Measurements from ENCODE around the gene RMP24.

RMP24 gene

DNA sequence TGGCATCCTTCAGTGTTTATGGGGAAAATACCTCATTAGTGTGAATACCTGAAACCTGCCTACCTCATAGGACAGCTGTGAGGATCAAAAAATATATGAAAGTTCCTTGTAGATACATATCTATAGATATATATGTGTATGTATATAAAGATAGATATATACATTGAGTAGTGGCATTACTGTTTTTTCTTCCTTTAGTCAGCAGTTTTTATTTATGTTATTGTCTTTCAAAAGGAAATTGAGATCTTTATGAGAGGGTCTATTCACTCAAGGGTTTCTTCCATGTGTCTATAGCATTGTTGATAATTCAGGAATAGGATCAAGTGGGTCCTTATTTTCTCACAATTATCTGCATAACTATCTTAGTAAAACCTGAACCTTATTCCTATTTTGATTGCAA lies 6.6 kb downstream of the RMP24 start:
- intact Hi-C loops (cut with DNase I) = no loop called here
- ATAC-seq = no peak
- DNase-seq = no peak
- H3K36me3 ChIP-seq = peaks cover 71% of the 10 kb centered on the region
- no peak overlapping the region for H3K4me3 ChIP-seq
- no peaks in the 10 kb centered on the region for H3K27me3 ChIP-seq
- peaks cover 4% of the 10 kb centered on the region for H3K4me1 ChIP-seq
- H3K27ac ChIP-seq = no peak overlapping the region
- no peaks in the 10 kb centered on the region for H3K9me3 ChIP-seq
- TF ChIP-seq, protein P1, sequence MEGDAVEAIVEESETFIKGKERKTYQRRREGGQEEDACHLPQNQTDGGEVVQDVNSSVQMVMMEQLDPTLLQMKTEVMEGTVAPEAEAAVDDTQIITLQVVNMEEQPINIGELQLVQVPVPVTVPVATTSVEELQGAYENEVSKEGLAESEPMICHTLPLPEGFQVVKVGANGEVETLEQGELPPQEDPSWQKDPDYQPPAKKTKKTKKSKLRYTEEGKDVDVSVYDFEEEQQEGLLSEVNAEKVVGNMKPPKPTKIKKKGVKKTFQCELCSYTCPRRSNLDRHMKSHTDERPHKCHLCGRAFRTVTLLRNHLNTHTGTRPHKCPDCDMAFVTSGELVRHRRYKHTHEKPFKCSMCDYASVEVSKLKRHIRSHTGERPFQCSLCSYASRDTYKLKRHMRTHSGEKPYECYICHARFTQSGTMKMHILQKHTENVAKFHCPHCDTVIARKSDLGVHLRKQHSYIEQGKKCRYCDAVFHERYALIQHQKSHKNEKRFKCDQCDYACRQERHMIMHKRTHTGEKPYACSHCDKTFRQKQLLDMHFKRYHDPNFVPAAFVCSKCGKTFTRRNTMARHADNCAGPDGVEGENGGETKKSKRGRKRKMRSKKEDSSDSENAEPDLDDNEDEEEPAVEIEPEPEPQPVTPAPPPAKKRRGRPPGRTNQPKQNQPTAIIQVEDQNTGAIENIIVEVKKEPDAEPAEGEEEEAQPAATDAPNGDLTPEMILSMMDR (IDR thresholded peaks at IDR 0.05) = no peak

DNA sequence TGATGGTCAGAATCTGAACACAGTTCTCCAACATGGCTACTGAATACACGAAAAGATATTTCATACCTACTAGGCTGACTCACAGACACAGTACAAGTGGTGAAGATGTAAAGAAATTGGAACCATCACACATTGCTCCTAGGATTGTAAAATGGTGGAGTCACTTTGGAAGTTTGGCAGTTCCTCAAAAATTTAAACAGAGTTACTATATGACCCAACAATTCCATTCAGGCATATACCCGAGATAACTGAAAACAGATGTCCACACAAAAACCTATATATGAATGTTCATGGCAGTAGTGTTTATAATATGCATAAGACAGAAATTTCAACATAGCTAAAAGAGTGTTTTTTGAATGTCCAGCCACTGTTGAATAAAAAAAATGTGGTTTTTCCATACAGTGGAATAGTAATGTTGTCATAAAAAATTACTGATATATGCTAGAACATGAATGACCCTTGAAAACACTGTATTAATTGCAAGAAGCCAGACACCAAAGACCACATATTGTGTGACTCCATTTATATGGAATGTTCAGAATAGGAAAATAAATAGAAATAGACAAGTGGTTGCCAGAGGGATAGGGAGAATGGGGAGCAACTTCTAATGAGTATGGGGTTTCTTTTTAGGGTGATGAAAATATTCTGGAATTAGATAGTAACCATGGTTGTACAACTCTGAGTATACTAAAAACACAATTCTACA lies 10.1 kb downstream of the RMP24 start:
- peaks cover 39% of the 10 kb centered on the region for H3K36me3 ChIP-seq
- ATAC-seq (no peak), DNase-seq (no peak)
- no peak overlapping the region for H3K27ac ChIP-seq
- no peak overlapping the region for H3K4me3 ChIP-seq
- no peaks in the 10 kb centered on the region for H3K27me3 ChIP-seq
- H3K9me3 ChIP-seq = no peaks in the 10 kb centered on the region
- TF ChIP-seq, protein P1 (IDR thresholded peaks at IDR 0.05) = no peak
- intact Hi-C loops (cut with DNase I) = no loop called here
- no peaks in the 10 kb centered on the region for H3K4me1 ChIP-seq

DNA sequence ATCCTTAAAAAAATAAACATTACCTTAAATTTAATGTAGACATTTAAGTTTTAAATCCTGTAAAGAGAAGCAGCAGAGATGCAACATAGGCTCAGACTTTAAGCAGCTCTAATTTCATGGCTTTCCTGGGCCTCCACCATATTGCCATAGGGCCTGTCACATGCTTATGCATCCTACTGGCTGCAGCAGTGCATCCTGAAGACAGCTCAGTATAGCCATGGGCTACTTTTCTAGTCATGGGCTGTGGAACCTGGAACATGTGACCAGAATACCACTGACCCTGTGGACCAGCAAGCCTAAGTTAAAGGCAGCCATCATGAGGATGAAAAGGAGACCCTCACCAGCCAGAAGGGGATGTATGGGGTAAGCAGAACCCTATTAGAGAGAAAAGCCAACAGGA lies 10.7 kb downstream of the RMP24 start:
- ATAC-seq (no peak), DNase-seq (no peak)
- no peak overlapping the region for H3K27ac ChIP-seq
- no peak overlapping the region for H3K4me3 ChIP-seq
- intact Hi-C loops (cut with DNase I) = no loop called here
- TF ChIP-seq, protein P1 (IDR thresholded peaks at IDR 0.05) = no peak
- H3K27me3 ChIP-seq = no peaks in the 10 kb centered on the region
- H3K36me3 ChIP-seq = peaks cover 33% of the 10 kb centered on the region
- H3K4me1 ChIP-seq = no peaks in the 10 kb centered on the region
- H3K9me3 ChIP-seq = no peaks in the 10 kb centered on the region

DNA sequence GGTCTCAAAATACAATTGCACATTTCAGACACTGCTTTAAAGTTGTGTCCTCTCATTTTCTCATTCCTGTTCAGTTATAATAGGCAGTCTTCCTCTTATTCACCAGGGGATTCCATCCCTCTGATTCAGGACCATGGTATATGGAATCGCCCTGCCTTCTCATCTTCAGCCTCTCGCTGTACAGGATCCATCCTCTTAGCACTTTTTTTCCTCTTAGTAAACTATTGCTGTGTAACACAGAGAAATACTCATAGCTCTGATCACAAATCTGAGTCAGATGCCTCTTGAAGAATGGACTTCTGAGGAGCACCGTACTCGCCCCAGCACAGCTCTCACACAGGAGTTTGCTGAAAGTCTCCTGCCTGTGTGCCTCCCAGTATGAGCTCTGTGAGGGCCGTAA lies 11.3 kb downstream of the RMP24 start:
- DNase-seq (no peak), ATAC-seq (no peak)
- TF ChIP-seq, protein P1 (IDR thresholded peaks at IDR 0.05) = no peak
- Histone ChIP-seq H3K36me3 (peaks cover 32% of the 10 kb centered on the region), H3K4me3 (no peak overlapping the region), H3K27ac (no peak overlapping the region), H3K9me3 (no peaks in the 10 kb centered on the region), H3K27me3 (no peaks in the 10 kb centered on the region), H3K4me1 (no peaks in the 10 kb centered on the region)
- intact Hi-C loops (cut with DNase I) = no loop called here

DNA sequence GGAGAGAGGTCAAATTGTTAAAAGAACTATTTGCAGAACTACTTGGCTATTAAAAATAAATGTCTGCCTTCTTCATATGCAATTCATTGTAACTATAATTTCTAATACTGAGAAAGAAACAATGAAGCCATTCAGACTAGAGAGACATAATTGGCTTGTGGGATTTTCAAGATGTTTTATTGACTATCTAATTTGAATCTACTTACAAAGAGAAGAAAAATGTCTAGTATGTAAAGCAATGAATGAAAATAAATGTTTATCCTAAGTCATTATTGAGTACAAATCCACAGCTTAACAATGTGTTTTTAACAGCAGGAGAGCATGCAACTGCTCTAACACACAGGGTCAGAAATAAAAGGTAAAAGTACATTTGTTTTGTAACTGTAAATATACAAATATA lies 19.2 kb downstream of the RMP24 start:
- no peak for ATAC-seq
- no peak overlapping the region for H3K27ac ChIP-seq

More for the DNA sequence above, 19.2 kb downstream of the RMP24 start:
- no peak for DNase-seq
- intact Hi-C loops (cut with DNase I) = no loop called here
- TF ChIP-seq, protein P1 (IDR thresholded peaks at IDR 0.05) = no peak
- no peak overlapping the region for H3K4me3 ChIP-seq
- H3K9me3 ChIP-seq = no peaks in the 10 kb centered on the region
- no peaks in the 10 kb centered on the region for H3K27me3 ChIP-seq
- no peaks in the 10 kb centered on the region for H3K4me1 ChIP-seq
- peaks cover 33% of the 10 kb centered on the region for H3K36me3 ChIP-seq

Data from upper lobe of right lung (tissue), 1 donor.